Hepatocyte (in vitro differentiated cells): ENCODE results near the gene GUCA1A. TPM values are rescaled to one million over a fixed set of nuclear protein-coding genes. Genes with fewer than 3 reads are reported as not detected.

ENCODE experiments used
- DNase-seq: peaks from one replicate; pipeline ENCODE4 v3.0.0-alpha.2; 2016; ENCODE audit warnings: low spot score
- H2AFZ ChIP-seq: fragments of 200-600 bp; sonication (generic); 2 replicates; pipeline ENCODE4 v1.6.0; 2016; ENCODE audit warnings: antibody characterized with exemption, mild to moderate bottlenecking
- H3K27ac ChIP-seq: fragments of 200-600 bp; sonication (generic); 2 replicates; pipeline ENCODE4 v1.5.1; 2016; ENCODE audit warnings: mild to moderate bottlenecking
- H3K27me3 ChIP-seq: fragments of 200-600 bp; sonication (generic); 2 replicates; pipeline ENCODE4 v1.6.1; 2016
- H3K36me3 ChIP-seq: fragments of 200-600 bp; sonication (generic); replicated peaks from 2 replicates; pipeline ENCODE4 v1.5.1; 2016; ENCODE audit warnings: low read depth; ENCODE audit not compliant: insufficient read depth
- H3K4me1 ChIP-seq: fragments of 200-600 bp; sonication (generic); 2 replicates; pipeline ENCODE4 v1.5.1; 2016; ENCODE audit warnings: mild to moderate bottlenecking, moderate library complexity; ENCODE audit not compliant: insufficient read depth
- H3K4me2 ChIP-seq: fragments of 200-600 bp; sonication (generic); 2 replicates; pipeline ENCODE4 v1.6.0; 2016
- H3K4me3 ChIP-seq: fragments of 200-600 bp; sonication (generic); 2 replicates; pipeline ENCODE4 v1.5.1; 2016; ENCODE audit warnings: mild to moderate bottlenecking
- H3K79me2 ChIP-seq: fragments of 200-600 bp; sonication (generic); 2 replicates; pipeline ENCODE4 v1.6.0; 2017; ENCODE audit warnings: mild to moderate bottlenecking
- H3K9me2 ChIP-seq: fragments of 200-600 bp; sonication (generic); replicated peaks from 2 replicates; pipeline ENCODE4 v1.6.0; 2017; ENCODE audit warnings: mild to moderate bottlenecking; ENCODE audit not compliant: insufficient read depth
- H3K9me3 ChIP-seq: fragments of 200-600 bp; sonication (generic); 2 replicates; pipeline ENCODE4 v1.5.1; 2016; ENCODE audit warnings: low read depth, mild to moderate bottlenecking
- H4K20me1 ChIP-seq: fragments of 200-600 bp; sonication (generic); 2 replicates; pipeline ENCODE4 v1.6.0; 2016; ENCODE audit warnings: mild to moderate bottlenecking; ENCODE audit not compliant: insufficient read depth, poor library complexity, severe bottlenecking
- EZH2 ChIP-seq: fragments of 200-600 bp; sonication (generic); IDR thresholded peaks from 2 replicates; pipeline ENCODE4 v1.6.1; 2016; ENCODE audit warnings: antibody characterized with exemption, mild to moderate bottlenecking, borderline replicate concordance
- EZH2phosphoT487 ChIP-seq: fragments of 200-600 bp; sonication (generic); IDR thresholded peaks from one replicate; pipeline ENCODE4 v1.6.1; 2018; ENCODE audit warnings: antibody characterized with exemption, mild to moderate bottlenecking, low read depth, moderate library complexity; ENCODE audit not compliant: unreplicated experiment, severe bottlenecking
- WGBS: methylation state at CpG from one replicate; pipeline ENCODE4 v1.1.6; 2016; ENCODE audit warnings: low lambda C conversion rate; ENCODE audit errors: missing lambda C conversion rate; 5-methylcytosine and 5-hydroxymethylcytosine counted together
- polyA plus RNA-seq: library from polyadenylated mRNA; unstranded; fragments of >200 nt; fragmentation: Nextera tagmentation; extraction: Ambion mirVana; gene quantifications from 2 replicates; pipeline ENCODE4 v1.2.1, GENCODE V29; 2016
- total RNA-seq: library from RNA; depleted of rRNA; stranded (reverse); fragments of >200 nt; gene quantifications from 2 replicates; pipeline ENCODE4 v1.2.3, GENCODE V29; 2014
- TF ChIP-seq, protein P1 (sequence below): fragments of 200-600 bp; sonication (generic); IDR thresholded peaks from 2 replicates; pipeline ENCODE4 v1.5.1; 2016; ENCODE audit warnings: antibody characterized with exemption, mild to moderate bottlenecking; ENCODE audit not compliant: poor library complexity

The GUCA1A gene
- total and polyA plus RNA-seq, 2 experiments from 2014 or later: 0.43 to 0.75 TPM

GRCh38 chr6:42125231-42125630, 47.9 kb upstream of the GUCA1A start:
- Histone ChIP-seq H3K27ac (no peak overlapping the region), H3K27me3 (no peaks in the 10 kb centered on the region), H3K4me3 (no peak overlapping the region), H2AFZ (no peak overlapping the region), H3K79me2 (peaks cover 7% of the 10 kb centered on the region), H4K20me1 (no peaks in the 10 kb centered on the region), H3K4me2 (no peak overlapping the region), H3K36me3 (no peaks in the 10 kb centered on the region), H3K9me3 (no peaks in the 10 kb centered on the region), H3K9me2 (no peaks in the 10 kb centered on the region), H3K4me1 (peaks cover 5% of the 10 kb centered on the region)
- DNase-seq: no peak
- 84% methylated on average over 14 of the region's 14 CpGs for WGBS
- TF ChIP-seq, protein P1, sequence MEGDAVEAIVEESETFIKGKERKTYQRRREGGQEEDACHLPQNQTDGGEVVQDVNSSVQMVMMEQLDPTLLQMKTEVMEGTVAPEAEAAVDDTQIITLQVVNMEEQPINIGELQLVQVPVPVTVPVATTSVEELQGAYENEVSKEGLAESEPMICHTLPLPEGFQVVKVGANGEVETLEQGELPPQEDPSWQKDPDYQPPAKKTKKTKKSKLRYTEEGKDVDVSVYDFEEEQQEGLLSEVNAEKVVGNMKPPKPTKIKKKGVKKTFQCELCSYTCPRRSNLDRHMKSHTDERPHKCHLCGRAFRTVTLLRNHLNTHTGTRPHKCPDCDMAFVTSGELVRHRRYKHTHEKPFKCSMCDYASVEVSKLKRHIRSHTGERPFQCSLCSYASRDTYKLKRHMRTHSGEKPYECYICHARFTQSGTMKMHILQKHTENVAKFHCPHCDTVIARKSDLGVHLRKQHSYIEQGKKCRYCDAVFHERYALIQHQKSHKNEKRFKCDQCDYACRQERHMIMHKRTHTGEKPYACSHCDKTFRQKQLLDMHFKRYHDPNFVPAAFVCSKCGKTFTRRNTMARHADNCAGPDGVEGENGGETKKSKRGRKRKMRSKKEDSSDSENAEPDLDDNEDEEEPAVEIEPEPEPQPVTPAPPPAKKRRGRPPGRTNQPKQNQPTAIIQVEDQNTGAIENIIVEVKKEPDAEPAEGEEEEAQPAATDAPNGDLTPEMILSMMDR: no peak
- TF ChIP-seq EZH2 (no peak), EZH2phosphoT487 (no peak)

GRCh38 chr6:42125663-42126062, 47.5 kb upstream of the GUCA1A start:
- no peak overlapping the region for H3K27ac ChIP-seq
- peaks cover 12% of the 10 kb centered on the region for H3K79me2 ChIP-seq
- peaks cover 5% of the 10 kb centered on the region for H3K4me1 ChIP-seq
- WGBS: 46% methylated on average over 3 of the region's 3 CpGs
- H3K36me3 ChIP-seq: no peaks in the 10 kb centered on the region
- no peak overlapping the region for H3K4me2 ChIP-seq
- no peaks in the 10 kb centered on the region for H3K9me2 ChIP-seq
- TF ChIP-seq EZH2: no peak
- TF ChIP-seq, protein P1: no peak
- H2AFZ ChIP-seq: no peak overlapping the region
- no peaks in the 10 kb centered on the region for H3K27me3 ChIP-seq
- no peak for DNase-seq
- no peaks in the 10 kb centered on the region for H3K9me3 ChIP-seq
- no peak overlapping the region for H3K4me3 ChIP-seq
- no peaks in the 10 kb centered on the region for H4K20me1 ChIP-seq

DNA sequence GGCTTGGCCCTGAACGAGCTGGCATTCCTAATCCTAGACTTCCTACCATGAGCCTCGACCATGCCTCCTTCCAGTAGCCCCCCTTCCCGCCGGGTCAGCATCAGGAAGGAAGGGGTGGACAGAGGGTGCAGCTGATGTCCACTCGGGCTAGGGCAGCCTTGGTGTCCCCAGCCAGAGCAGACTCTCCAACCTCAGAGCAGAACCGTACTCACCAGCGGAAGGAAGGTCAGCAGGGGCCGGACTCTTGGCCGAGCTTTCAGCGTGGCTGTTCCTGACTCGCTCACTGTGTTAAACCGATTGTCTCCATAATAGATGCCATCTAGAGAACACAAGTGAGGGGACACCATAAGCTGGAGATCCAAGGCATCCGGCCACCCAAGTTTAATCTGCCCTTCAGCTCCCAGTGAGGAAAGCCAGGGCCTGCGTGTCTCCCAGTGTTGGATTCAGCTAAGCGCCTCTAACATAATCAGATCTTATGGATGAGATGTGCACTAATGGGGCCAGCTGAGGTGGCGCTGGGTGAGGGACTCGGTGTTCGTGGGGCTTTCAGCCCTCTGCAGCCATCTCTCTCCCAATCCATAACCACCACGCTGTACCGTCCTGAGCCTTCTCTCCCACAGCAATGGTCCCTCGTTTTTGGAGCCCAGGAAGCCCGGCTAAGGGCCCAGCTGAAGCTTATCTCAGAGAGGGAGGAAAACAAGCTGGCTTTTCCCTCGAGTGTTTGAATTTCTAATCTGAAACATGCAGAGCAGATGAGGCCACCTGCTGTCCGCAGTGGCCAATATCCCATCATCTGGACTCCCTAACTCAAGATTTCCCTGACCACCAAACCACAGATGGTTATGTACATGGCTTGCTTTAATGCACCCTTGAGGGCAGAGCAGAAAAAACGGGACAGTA, 44.5 kb upstream of the GUCA1A start:
- Histone ChIP-seq H3K4me1 (no peaks in the 10 kb centered on the region), H3K27ac (no peak overlapping the region), H3K79me2 (peaks cover 32% of the 10 kb centered on the region), H2AFZ (no peak overlapping the region), H3K4me3 (no peak overlapping the region), H3K36me3 (no peaks in the 10 kb centered on the region), H3K27me3 (no peaks in the 10 kb centered on the region), H3K9me2 (no peaks in the 10 kb centered on the region), H3K4me2 (no peak overlapping the region), H3K9me3 (no peaks in the 10 kb centered on the region), H4K20me1 (no peaks in the 10 kb centered on the region)
- 80% methylated on average over 25 of the region's 25 CpGs for WGBS
- no peak for DNase-seq
- TF ChIP-seq, protein P1: no peak
- no peak for TF ChIP-seq EZH2phosphoT487
- no peak for TF ChIP-seq EZH2
